HG03520 (cell line): ENCODE data around the gene DNAH8.

Experiments
- ATAC-seq: cut with Tn5 transposase; IDR thresholded peaks from one replicate; pipeline ENCODE4 v1.9.1; 2021; ENCODE audit warnings: mild to moderate bottlenecking, moderate library complexity; ENCODE audit not compliant: unreplicated experiment

Gene DNAH8

GRCh38 chr6:39004801-39005200 lies 289.7 kb downstream of the DNAH8 start:
- ATAC-seq: no peak

GRCh38 chr6:39005774-39006173 lies 290.7 kb downstream of the DNAH8 start:
- ATAC-seq: no peak

DNA sequence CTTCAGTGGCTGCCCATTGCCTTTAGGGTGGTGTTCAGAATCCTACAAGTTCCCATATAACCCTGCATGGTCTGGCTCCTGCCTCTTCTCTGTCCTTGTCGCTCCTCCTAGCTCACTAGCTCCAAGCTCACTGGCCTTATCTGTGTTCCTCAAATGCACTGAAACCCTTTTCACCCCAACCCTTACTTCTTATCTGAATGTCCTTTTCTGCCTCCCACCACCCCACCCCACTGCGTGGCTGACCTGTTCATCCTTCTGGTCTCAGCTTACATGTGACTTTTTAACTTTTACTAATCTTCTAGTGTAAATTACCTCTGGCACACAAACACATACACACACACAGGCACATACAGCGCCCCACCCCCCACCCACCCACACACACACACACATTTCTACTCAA lies 292.5 kb downstream of the DNAH8 start:
- ATAC-seq: no peak

GRCh38 chr6:39008737-39009136 lies 293.6 kb downstream of the DNAH8 start:
- no peak for ATAC-seq

DNA sequence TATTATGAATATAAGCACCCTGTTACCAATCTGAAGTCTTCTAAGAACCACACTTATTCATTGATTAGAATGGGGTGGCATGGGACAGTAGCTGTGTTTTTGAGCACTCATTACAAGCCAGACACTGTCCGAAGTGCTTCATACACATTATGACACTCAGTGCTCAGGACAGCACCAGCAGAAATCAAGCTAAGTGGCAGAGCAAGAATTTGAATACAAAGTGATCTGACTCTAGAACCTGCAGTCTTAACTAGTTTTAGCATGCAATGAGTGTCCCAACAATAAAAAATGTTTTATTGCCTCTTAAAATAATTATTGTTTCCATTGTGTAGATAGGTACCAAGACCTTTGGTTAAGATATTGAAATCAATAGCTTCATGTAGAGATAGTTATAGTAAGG lies 294.4 kb downstream of the DNAH8 start:
- ATAC-seq: no peak

- no peak for ATAC-seq
Observed at GRCh38 chr6:39016839-39017546, 301.9 kb downstream of the DNAH8 start.

GRCh38 chr6:39017547-39017880 lies 302.4 kb downstream of the DNAH8 start:
- no peak for ATAC-seq

- no peak for ATAC-seq
Observed at GRCh38 chr6:39018103-39018502, 303.0 kb downstream of the DNAH8 start.

GRCh38 chr6:39020136-39020535 lies 305.0 kb downstream of the DNAH8 start:
- no peak for ATAC-seq

GRCh38 chr6:39021041-39021440 lies 305.9 kb downstream of the DNAH8 start:
- no peak for ATAC-seq

DNA sequence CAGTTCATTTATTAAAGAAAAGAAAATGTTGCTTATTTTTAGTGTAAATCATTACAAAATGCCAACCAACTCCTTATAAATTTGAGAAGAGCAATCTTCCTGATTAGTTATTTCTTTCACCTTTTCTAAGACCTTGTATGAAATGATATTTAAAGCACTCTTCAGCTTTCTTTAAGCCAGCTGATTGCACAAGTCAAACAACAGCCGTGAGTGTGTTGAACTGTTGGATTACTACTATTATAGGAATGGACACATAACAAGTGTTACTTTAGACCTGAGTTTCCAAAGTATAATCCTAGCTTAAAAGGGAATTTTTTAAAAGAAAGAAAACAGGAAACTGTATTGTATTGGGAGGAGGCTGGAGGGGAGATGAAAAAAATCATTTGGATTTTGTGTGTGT lies 306.7 kb downstream of the DNAH8 start:
- ATAC-seq: no peak

DNA sequence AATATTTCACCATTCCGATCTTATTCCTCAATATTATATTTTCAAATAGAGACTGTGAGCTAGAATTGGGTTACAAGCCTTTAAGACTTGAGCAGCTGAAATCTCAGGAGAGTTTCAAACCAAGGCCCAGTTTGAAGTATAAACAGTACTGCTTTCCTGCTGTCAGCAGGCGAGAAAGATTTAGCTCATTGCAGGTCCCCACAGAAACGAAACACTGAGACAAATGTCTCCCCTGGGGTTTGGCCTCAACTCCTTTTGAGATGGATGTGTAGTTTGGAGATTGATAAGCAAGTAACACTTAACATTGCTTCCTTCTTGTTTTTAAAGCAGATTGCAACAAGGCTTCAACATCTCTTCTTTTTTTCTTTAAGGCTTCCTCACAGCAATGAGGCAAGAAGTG lies 311.1 kb downstream of the DNAH8 start:
- ATAC-seq: no peak

- peak; percentile 48 for ATAC-seq
Observed at GRCh38 chr6:39029156-39030011, 314.3 kb downstream of the DNAH8 start.

GRCh38 chr6:39035681-39036080 lies 320.6 kb downstream of the DNAH8 start:
- no peak for ATAC-seq

DNA sequence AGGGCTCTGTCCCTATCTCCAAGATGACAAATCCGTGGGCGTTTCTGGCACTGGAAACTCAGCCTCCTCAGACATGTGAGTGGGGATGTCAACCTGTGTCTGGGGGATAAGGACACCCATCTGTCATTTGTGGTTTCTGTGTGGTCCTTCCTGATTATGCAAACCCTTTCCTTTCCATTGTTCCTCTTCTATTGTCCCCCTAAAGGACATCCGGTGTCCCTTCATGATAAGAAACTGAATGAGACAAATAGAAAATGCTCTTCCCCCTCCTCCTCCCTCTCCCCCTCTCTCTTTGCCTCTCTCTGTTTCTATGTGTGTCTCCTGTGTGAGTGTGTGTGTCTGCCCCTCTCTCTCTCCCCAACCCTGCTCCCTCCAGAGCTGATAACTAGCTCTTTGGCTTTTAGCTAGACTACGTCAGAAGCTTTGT lies 322.0 kb downstream of the DNAH8 start:
- ATAC-seq: no peak

DNA sequence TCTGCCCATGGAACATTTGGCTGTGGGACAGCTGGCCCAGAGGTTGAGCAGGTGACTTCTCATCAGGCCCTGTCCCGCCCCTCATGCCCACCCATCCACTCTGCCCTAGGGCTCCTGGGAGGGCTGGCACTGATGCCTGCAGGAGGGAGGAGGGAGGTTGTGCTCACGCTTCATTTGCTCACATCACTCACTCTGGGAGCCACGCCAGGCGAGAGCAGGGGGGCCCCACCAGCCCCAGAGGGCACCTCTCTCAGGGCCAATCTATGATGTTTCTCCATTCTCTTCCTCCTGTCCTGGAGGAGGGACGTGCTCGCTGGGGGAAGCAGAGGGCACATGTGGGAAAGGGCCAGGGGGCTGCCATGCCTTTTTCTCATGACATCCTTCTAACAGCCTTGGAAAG lies 322.6 kb downstream of the DNAH8 start:
- no peak for ATAC-seq

DNA sequence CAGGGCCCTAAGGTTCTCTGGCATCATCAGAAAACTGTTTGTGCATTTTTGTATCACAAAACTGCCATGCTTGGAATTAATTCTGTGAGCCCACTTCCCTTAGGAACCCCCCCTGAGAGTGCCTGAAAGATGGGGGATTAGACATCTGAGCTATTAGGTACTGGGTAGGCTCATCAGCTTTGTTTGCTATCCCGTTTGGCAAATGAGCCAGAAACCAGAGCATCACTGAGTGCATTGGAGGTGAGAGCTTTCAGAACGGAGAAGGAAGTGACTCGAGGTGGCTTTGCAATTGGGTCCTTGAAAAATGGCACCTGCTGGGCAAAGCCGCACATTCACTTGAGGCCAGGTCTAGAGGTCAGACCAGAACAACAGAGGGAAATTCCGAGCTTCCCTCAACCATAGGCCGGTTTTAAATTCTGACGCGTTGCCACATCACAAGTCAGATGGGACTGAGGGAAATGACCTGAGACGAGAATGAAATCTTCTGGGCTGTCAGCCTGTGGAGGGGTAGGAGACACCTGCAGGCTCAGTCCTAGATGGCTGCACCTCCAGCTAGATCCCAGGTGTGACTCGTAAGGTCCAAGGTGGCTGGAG lies 325.1 kb downstream of the DNAH8 start:
- no peak for ATAC-seq

DNA sequence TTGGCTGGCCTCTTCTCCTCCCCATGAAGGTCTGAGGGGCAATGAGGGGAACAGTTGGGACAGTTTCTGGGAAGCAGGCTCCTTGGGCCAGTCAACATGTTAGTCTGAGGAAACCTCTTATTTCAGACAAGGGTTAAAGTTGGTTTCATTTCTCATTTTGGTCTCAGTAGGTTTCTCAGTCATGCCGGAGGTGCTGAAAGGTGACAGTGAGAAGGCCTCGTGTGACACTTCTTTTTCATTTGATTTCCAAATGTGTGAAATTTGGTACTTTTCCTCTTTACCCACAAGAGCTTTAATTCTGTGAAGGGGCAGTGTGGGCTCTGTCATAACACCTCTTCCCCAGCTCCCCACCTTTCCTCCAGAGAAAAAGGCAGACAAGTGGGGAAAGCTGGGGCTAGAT lies 326.0 kb downstream of the DNAH8 start:
- no peak for ATAC-seq

DNA sequence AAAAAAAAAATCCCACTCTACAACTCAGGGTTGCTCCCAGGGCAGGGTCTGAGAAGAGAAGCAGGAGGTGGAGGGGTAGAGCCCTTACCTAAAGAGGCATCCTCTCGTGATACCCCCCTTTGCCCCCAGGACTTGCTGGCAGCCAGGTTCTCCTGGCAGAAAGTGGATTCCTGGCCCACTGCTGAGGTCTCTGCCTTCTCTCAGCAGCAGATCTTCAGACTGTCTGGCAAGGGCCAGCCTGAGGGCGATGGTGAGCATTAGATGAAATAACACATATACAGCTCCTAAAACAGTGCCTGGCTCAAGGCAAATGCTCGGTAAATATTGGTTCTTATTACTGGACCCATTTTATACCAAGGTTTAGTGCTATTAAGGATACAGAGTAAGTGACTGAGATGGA lies 328.7 kb downstream of the DNAH8 start:
- ATAC-seq: no peak

DNA sequence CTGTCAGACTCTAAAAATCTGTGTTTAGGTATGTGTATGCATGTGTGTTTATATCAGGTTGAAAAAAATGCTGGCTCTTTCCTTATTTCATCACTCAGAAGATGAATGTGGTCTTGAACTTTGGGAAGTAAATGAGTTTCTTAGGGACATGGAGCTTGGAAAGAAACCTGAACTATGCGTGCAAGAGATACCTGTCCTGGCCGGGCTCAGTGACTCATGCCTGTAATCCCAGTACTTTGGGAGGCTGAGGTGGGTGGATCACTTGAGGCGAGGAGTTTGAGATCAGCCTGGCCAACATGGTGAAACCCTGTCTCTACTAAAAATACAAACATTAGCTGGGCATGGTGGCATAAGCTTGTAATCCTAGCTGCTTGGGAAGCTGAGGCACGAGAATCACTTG lies 329.1 kb downstream of the DNAH8 start:
- ATAC-seq: no peak

GRCh38 chr6:39047434-39048327 lies 332.6 kb downstream of the DNAH8 start:
- ATAC-seq: no peak
